Lung (tissue), 12 donors: Measurements from ENCODE around the gene TMEM240. TPM values are rescaled to one million over a fixed set of nuclear protein-coding genes. Genes with fewer than 3 reads are reported as not detected.
"Not testable (repeated sequence)": the region's sequence is repeated elsewhere in the genome, so short reads cannot be mapped to it uniquely, and the experiment has no call there.

Experiments used
- ATAC-seq: fragments of 200-7000 bp; cut with Tn5 transposase; one replicate; pipeline ENCODE4 v1.9.1; 2020; ENCODE audit warnings: moderate number of reproducible peaks; ENCODE audit not compliant: insufficient read depth, low FRiP score
- DNase-seq, 3 donors: peaks; one replicate each; pipeline ENCODE4 v3.0.0-alpha.2; 2013 to 2017
- H3K27ac ChIP-seq, 2 donors: one replicate each; pipeline ENCODE4 v1.5.1; 2013; ENCODE audit warnings: mild to moderate bottlenecking in 2 of 2, moderate library complexity in 2 of 2, control low read depth in 1 of 2, inconsistent platforms in 1 of 2, low read depth in 1 of 2, low read length in 1 of 2
- H3K27me3 ChIP-seq, 3 donors: one replicate each; pipeline ENCODE4 v1.5.1; 2013; ENCODE audit warnings: low read length in 2 of 3; ENCODE audit not compliant: control insufficient read depth in 3 of 3, insufficient read depth in 3 of 3
- H3K36me3 ChIP-seq, 4 donors: one replicate each; pipeline ENCODE4 v1.5.1; 2013; ENCODE audit warnings: low read length in 4 of 4, mild to moderate bottlenecking in 1 of 4, moderate library complexity in 1 of 4; ENCODE audit not compliant: control insufficient read depth in 4 of 4, insufficient read depth in 4 of 4
- H3K4me1 ChIP-seq, 5 donors: one replicate each; pipeline ENCODE4 v1.5.1; 2013; ENCODE audit warnings: low read length in 5 of 5, mild to moderate bottlenecking in 2 of 5, moderate library complexity in 1 of 5; ENCODE audit not compliant: control insufficient read depth in 5 of 5, insufficient read depth in 5 of 5
- H3K4me3 ChIP-seq: one replicate; pipeline ENCODE4 v1.5.1; 2013; ENCODE audit warnings: mild to moderate bottlenecking, control low read depth, moderate library complexity
- H3K9ac ChIP-seq, 2 donors: one replicate each; pipeline ENCODE4 v1.5.1; 2013; ENCODE audit warnings: low read length in 2 of 2, control low read depth in 1 of 2; ENCODE audit not compliant: insufficient read depth in 1 of 2
- H3K9me3 ChIP-seq, 4 donors: one replicate each; pipeline ENCODE4 v1.5.1; 2013; ENCODE audit warnings: low read length in 3 of 4, mild to moderate bottlenecking in 1 of 4, moderate library complexity in 1 of 4; ENCODE audit not compliant: control insufficient read depth in 4 of 4, insufficient read depth in 3 of 4
- CTCF ChIP-seq: IDR thresholded peaks from 2 replicates; pipeline ENCODE4 v1.5.1; 2012; ENCODE audit warnings: mild to moderate bottlenecking; ENCODE audit errors: control extremely low read depth, extremely low read depth
- WGBS, 2 donors: extraction: QIAGEN DNeasy Blood & Tissue Kit; methylation state at CpG; one replicate each; pipeline ENCODE4 v1.1.7; 2013; 5-methylcytosine and 5-hydroxymethylcytosine counted together
- polyA plus RNA-seq, 2 donors: library from polyadenylated mRNA; stranded (reverse); fragments of 200-250 nt; gene quantifications; one replicate each; pipeline ENCODE4 v1.2.1, GENCODE V29; 2013
- total RNA-seq, 2 donors: library from RNA; depleted of rRNA in 1 of 2; stranded (reverse); fragments of >200 nt in 1 of 2; gene quantifications; one replicate each; pipeline ENCODE4 v1.2.1, GENCODE V29; 2014 to 2021
- donor health status: control.
- donor health status: control.
- donor health status: Bipolar disorder and iron deficiency.
- donor health status: healthy.
- donor health status: DM: yes; HTN: yes; CAD: no.

Gene TMEM240
- total and polyA plus RNA-seq, 4 donors: 2.3 to 4.2 (median 3.1) TPM

GRCh38 chr1:1487701-1488100 is 52.7 kb downstream of the TMEM240 start:
- Histone ChIP-seq H3K4me1 (no peaks in the 10 kb centered on the region), H3K9ac (no peak overlapping the region), H3K4me3 (no peak overlapping the region), H3K27me3 (no peaks in the 10 kb centered on the region), H3K9me3 (peaks cover 0 to 6% (median 0%) of the 10 kb centered on the region in 4 donors), H3K27ac (no peak overlapping the region), H3K36me3 (peaks cover 9 to 65% (median 25%) of the 10 kb centered on the region in 4 donors)
- no peak for TF ChIP-seq CTCF
- ATAC-seq (no peak), DNase-seq (no peak)
- 97 to 99% methylated on average over 18 of the region's 18 CpGs for WGBS, 2 donors

GRCh38 chr1:1485755-1486317 is 54.6 kb downstream of the TMEM240 start:
- WGBS, 2 donors: 95 to 96% methylated on average over 26 to 28 of the region's 31 CpGs
- H3K27ac ChIP-seq, H3K27me3 ChIP-seq, H3K9me3 ChIP-seq, DNase-seq, H3K4me3 ChIP-seq, ATAC-seq, H3K4me1 ChIP-seq, H3K9ac ChIP-seq: not testable (repeated sequence)
- H3K36me3 ChIP-seq: peaks cover 1 to 67% (median 18%) of the 10 kb centered on the region in 4 donors

GRCh38 chr1:1484976-1485750 is 55.3 kb downstream of the TMEM240 start:
- not testable (repeated sequence) for H3K4me1 ChIP-seq, H3K27ac ChIP-seq, H3K9ac ChIP-seq, DNase-seq, ATAC-seq, H3K27me3 ChIP-seq, H3K4me3 ChIP-seq, H3K9me3 ChIP-seq
- WGBS, 2 donors: 95% methylated on average over 28 to 43 of the region's 46 CpGs
- peaks cover 0 to 66% (median 17%) of the 10 kb centered on the region in 4 donors for H3K36me3 ChIP-seq

Other genes with a start within 250 kb of the TMEM240 start
- gene ACAP3, start 232.7 kb downstream of the TMEM240 start, total RNA-seq: 10 to 100 TPM; 33.6 to 62.8 TPM
- 10 to 100 TPM; 18.7 to 42.0 TPM for gene ACAP3, start 232.7 kb downstream of the TMEM240 start, polyA plus RNA-seq
- 10 to 100 TPM; 11.3 to 21.1 TPM for gene PUSL1, start 232.0 kb downstream of the TMEM240 start, total RNA-seq
- 10 to 100 TPM; 16.1 to 23.7 TPM for gene PUSL1, start 232.0 kb downstream of the TMEM240 start, polyA plus RNA-seq
- gene INTS11, start 216.0 kb downstream of the TMEM240 start, total RNA-seq: 100 to 1,000 TPM in 1 of 2 donors, 10 to 100 TPM in 1; 89.8 to 102 TPM
- gene INTS11, start 216.0 kb downstream of the TMEM240 start, polyA plus RNA-seq: 100 to 1,000 TPM in 1 of 2 donors, 10 to 100 TPM in 1; 91.2 to 130 TPM
- gene CPTP, start 215.8 kb downstream of the TMEM240 start, total RNA-seq: 10 to 100 TPM; 14.2 to 24.2 TPM
- 10 to 100 TPM; 10.9 to 32.0 TPM for gene CPTP, start 215.8 kb downstream of the TMEM240 start, polyA plus RNA-seq
- gene TAS1R3, start 209.3 kb downstream of the TMEM240 start, total RNA-seq: 1 to 10 TPM in 1 of 2 donors, under 1 TPM in 1; 0.67 to 1.3 TPM
- gene TAS1R3, start 209.3 kb downstream of the TMEM240 start, polyA plus RNA-seq: under 1 TPM; 0.13 to 0.43 TPM
- 10 to 100 TPM; 39.2 to 79.1 TPM for gene DVL1, start 191.2 kb downstream of the TMEM240 start, total RNA-seq
- gene DVL1, start 191.2 kb downstream of the TMEM240 start, polyA plus RNA-seq: 10 to 100 TPM; 48.8 to 76.9 TPM
- gene MXRA8, start 182.1 kb downstream of the TMEM240 start, total RNA-seq: 100 to 1,000 TPM in 1 of 2 donors, 10 to 100 TPM in 1; 68.9 to 213 TPM
- 10 to 100 TPM; 38.5 to 65.0 TPM for gene MXRA8, start 182.1 kb downstream of the TMEM240 start, polyA plus RNA-seq
- gene AURKAIP1, start 165.4 kb downstream of the TMEM240 start, total RNA-seq: 100 to 1,000 TPM in 1 of 2 donors, 10 to 100 TPM in 1; 43.5 to 157 TPM
- gene AURKAIP1, start 165.4 kb downstream of the TMEM240 start, polyA plus RNA-seq: 100 to 1,000 TPM; 179 to 208 TPM
- 100 to 1,000 TPM; 157 to 385 TPM for gene CCNL2, start 141.3 kb downstream of the TMEM240 start, total RNA-seq
- gene CCNL2, start 141.3 kb downstream of the TMEM240 start, polyA plus RNA-seq: 100 to 1,000 TPM in 1 of 2 donors, 10 to 100 TPM in 1; 97.9 to 230 TPM
- 100 to 1,000 TPM in 1 of 2 donors, 10 to 100 TPM in 1; 60.1 to 115 TPM for gene MRPL20, start 133.3 kb downstream of the TMEM240 start, total RNA-seq
- gene MRPL20, start 133.3 kb downstream of the TMEM240 start, polyA plus RNA-seq: 100 to 1,000 TPM; 129 to 181 TPM
- gene ANKRD65, start 119.3 kb downstream of the TMEM240 start, total RNA-seq: 10 to 100 TPM; 30.2 to 54.2 TPM
- 10 to 100 TPM; 13.5 to 33.5 TPM for gene ANKRD65, start 119.3 kb downstream of the TMEM240 start, polyA plus RNA-seq
- 10 to 100 TPM; 72.6 to 94.3 TPM for gene VWA1, start 104.9 kb downstream of the TMEM240 start, total RNA-seq
- gene VWA1, start 104.9 kb downstream of the TMEM240 start, polyA plus RNA-seq: 10 to 100 TPM; 51.7 to 65.6 TPM
- gene ATAD3C, start 90.9 kb downstream of the TMEM240 start, total RNA-seq: 10 to 100 TPM in 1 of 2 donors, under 1 TPM in 1; 0.60 to 14.0 TPM
- gene ATAD3C, start 90.9 kb downstream of the TMEM240 start, polyA plus RNA-seq: 10 to 100 TPM; 15.7 to 18.0 TPM
- 10 to 100 TPM; 21.6 to 39.0 TPM for gene ATAD3B, start 68.9 kb downstream of the TMEM240 start, total RNA-seq
- 10 to 100 TPM; 23.4 to 32.6 TPM for gene ATAD3B, start 68.9 kb downstream of the TMEM240 start, polyA plus RNA-seq
- 10 to 100 TPM in 1 of 2 donors, 1 to 10 TPM in 1; 8.1 to 31.3 TPM for gene ATAD3A, start 28.5 kb downstream of the TMEM240 start, total RNA-seq
- 10 to 100 TPM; 26.9 to 29.8 TPM for gene ATAD3A, start 28.5 kb downstream of the TMEM240 start, polyA plus RNA-seq
- 100 to 1,000 TPM in 1 of 2 donors, 10 to 100 TPM in 1; 63.7 to 128 TPM for gene SSU72, start 34.2 kb upstream of the TMEM240 start, total RNA-seq
- gene SSU72, start 34.2 kb upstream of the TMEM240 start, polyA plus RNA-seq: 100 to 1,000 TPM in 1 of 2 donors, 10 to 100 TPM in 1; 85.8 to 114 TPM
- 10 to 100 TPM in 1 of 2 donors, under 1 TPM in 1; 0.40 to 12.8 TPM for gene FNDC10, start 59.5 kb upstream of the TMEM240 start, total RNA-seq
- 10 to 100 TPM in 1 of 2 donors, 1 to 10 TPM in 1; 2.5 to 10.7 TPM for gene FNDC10, start 59.5 kb upstream of the TMEM240 start, polyA plus RNA-seq
- 10 to 100 TPM; 41.6 to 60.0 TPM for gene MIB2, start 74.9 kb upstream of the TMEM240 start, total RNA-seq
- gene MIB2, start 74.9 kb upstream of the TMEM240 start, polyA plus RNA-seq: 10 to 100 TPM; 35.5 to 80.5 TPM
- 10 to 100 TPM; 29.2 to 40.3 TPM for gene MMP23B, start 91.5 kb upstream of the TMEM240 start, total RNA-seq
- 10 to 100 TPM; 14.1 to 15.0 TPM for gene MMP23B, start 91.5 kb upstream of the TMEM240 start, polyA plus RNA-seq
- gene CDK11B, start 118.4 kb upstream of the TMEM240 start, total RNA-seq: 10 to 100 TPM; 15.7 to 21.4 TPM
- gene CDK11B, start 118.4 kb upstream of the TMEM240 start, polyA plus RNA-seq: 10 to 100 TPM; 27.1 to 39.6 TPM
- 10 to 100 TPM; 41.0 to 45.9 TPM for gene SLC35E2B, start 152.2 kb upstream of the TMEM240 start, total RNA-seq
- gene SLC35E2B, start 152.2 kb upstream of the TMEM240 start, polyA plus RNA-seq: 10 to 100 TPM; 19.1 to 20.8 TPM
- gene CDK11A, start 183.7 kb upstream of the TMEM240 start, total RNA-seq: 10 to 100 TPM; 16.5 to 45.1 TPM
- 10 to 100 TPM; 19.9 to 34.7 TPM for gene CDK11A, start 183.7 kb upstream of the TMEM240 start, polyA plus RNA-seq
- 100 to 1,000 TPM in 1 of 2 donors, 10 to 100 TPM in 1; 53.2 to 121 TPM for gene NADK, start 237.8 kb upstream of the TMEM240 start, total RNA-seq
- gene NADK, start 237.8 kb upstream of the TMEM240 start, polyA plus RNA-seq: 100 to 1,000 TPM in 1 of 2 donors, 10 to 100 TPM in 1; 56.0 to 144 TPM